Measurements from ENCODE around the gene PRMT7.

DNA sequence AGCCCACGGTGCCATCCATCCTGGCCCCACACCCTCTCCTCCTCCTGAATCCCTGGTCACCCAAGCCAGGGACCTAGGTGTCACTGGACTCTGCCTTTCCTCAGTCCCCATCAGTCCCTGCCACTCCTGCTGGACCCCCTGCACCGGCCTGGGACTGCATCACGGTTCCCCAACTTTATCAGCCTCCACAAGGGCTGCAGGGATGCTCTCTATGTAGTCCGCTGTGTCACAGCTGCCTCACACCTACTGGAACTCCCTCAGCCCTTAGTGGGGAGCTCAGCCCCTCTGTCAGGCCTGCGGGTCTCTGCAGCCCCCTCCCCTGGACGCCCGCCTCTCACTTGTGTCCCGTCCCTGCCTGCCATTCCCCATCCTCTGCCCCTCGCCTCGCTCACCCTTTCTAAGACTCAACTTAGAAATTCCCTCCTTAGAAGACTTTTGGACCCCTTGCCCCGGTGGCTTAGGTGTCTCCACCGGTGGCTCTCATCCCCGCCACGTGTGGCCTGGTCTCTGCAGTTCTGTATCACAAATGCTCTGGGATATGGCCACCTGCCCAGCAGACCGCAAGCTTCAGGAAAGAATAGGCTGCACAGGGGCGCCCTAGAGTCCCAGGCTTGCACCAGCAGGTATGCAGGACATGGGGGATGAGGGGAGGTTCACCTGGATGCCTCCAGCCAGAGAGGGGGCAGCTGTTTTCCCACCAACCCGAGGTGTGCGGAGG is 62.9 kb downstream of the PRMT7 start:
- TF ChIP-seq EZH2 (IDR thresholded peaks at IDR 0.05; ENCODE audit: low read length): no peak
- TF ChIP-seq, protein P1, sequence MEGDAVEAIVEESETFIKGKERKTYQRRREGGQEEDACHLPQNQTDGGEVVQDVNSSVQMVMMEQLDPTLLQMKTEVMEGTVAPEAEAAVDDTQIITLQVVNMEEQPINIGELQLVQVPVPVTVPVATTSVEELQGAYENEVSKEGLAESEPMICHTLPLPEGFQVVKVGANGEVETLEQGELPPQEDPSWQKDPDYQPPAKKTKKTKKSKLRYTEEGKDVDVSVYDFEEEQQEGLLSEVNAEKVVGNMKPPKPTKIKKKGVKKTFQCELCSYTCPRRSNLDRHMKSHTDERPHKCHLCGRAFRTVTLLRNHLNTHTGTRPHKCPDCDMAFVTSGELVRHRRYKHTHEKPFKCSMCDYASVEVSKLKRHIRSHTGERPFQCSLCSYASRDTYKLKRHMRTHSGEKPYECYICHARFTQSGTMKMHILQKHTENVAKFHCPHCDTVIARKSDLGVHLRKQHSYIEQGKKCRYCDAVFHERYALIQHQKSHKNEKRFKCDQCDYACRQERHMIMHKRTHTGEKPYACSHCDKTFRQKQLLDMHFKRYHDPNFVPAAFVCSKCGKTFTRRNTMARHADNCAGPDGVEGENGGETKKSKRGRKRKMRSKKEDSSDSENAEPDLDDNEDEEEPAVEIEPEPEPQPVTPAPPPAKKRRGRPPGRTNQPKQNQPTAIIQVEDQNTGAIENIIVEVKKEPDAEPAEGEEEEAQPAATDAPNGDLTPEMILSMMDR (optimal IDR thresholded peaks at IDR 0.05 in 1 of 3, IDR thresholded peaks at IDR 0.05 in 1 of 3, conservative IDR thresholded peaks at IDR 0.05 in 1 of 3; ENCODE audit: extremely low read depth in 1 of 3, insufficient read depth in 2 of 3, low read length in 3 of 3): no peak

Data from keratinocyte (primary cell).